Endothelial cell of umbilical vein (primary cell): ENCODE results near the gene ELL2.

Experiments
- CTCF ChIP-seq, 2 donors: IDR thresholded peaks; 1 replicate in 1 of 2; 2 replicates in 1 of 2; pipeline ENCODE4 v1.5.1; 2011; ENCODE audit warnings: low read length in 2 of 2, mild to moderate bottlenecking in 2 of 2, moderate library complexity in 2 of 2, control low read depth in 1 of 2, inconsistent platforms in 1 of 2, low read depth in 1 of 2; ENCODE audit not compliant: insufficient read depth in 1 of 2; ENCODE audit errors: extremely low read depth in 1 of 2
- EZH2 ChIP-seq: IDR thresholded peaks from 2 replicates; pipeline ENCODE4 v1.6.1; 2012; ENCODE audit warnings: borderline replicate concordance, low read depth, mild to moderate bottlenecking, moderate library complexity, low read length, inconsistent platforms; ENCODE audit not compliant: severe bottlenecking
- GATA2 ChIP-seq: IDR thresholded peaks from 2 replicates; pipeline ENCODE4 v1.7.0; 2011; ENCODE audit warnings: low read depth, mild to moderate bottlenecking, moderate library complexity, mixed read lengths, low read length; ENCODE audit not compliant: insufficient read length, insufficient read depth
- POLR2A ChIP-seq: IDR thresholded peaks from 2 replicates; pipeline ENCODE4 v1.6.1; 2012; ENCODE audit warnings: low read depth, mild to moderate bottlenecking, control low read depth, low read length
- POLR2AphosphoS5 ChIP-seq: IDR thresholded peaks from 2 replicates; pipeline ENCODE4 v1.6.1; 2012; ENCODE audit warnings: low read depth, mild to moderate bottlenecking, control low read depth, low read length, moderate library complexity; ENCODE audit not compliant: insufficient read depth

GRCh38 chr5:95848701-95849100 lies 113.0 kb downstream of the ELL2 start:
- no peak for TF ChIP-seq POLR2AphosphoS5
- TF ChIP-seq CTCF (IDR thresholded peaks at IDR 0.05; ENCODE audit: extremely low read depth in 1 of 2, insufficient read depth in 1 of 2, low read depth in 1 of 2, low read length in 2 of 2): no peak
- TF ChIP-seq POLR2A: no peak
- TF ChIP-seq EZH2: no peak
- TF ChIP-seq GATA2: no peak
